Measurements from ENCODE around the gene PIP4K2A.

DNA sequence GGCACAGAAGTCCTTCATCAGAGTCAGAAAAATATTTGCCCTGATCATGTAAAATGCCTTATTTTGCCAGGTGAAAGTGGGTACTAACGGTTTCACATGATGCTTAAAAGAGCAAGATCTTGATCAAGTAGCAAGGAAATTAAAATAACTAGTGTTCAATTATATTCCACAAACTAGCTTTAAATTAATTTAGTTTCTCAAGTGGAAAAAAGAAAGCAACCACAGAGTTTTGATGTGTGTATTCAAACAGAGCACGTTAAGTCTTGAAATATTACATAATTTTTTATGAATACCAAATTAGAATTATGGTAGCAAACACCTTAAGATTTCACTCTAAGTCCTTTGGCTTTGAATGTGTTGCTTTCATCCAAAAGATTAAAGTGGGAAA, 47.3 kb downstream of the PIP4K2A start:
- no peak for TF ChIP-seq POLR2AphosphoS5 (IDR thresholded peaks at IDR 0.05; ENCODE audit: borderline replicate concordance, low read depth, low read length)
- no peak for TF ChIP-seq EZH2 (IDR thresholded peaks at IDR 0.05)
- TF ChIP-seq FOXP2 (optimal IDR thresholded peaks at IDR 0.05; ENCODE audit: control extremely low read depth, extremely low read length, insufficient read depth) = no peak

All from SK-N-MC (cell line).